Endothelial cell of umbilical vein (primary cell): Measurements from ENCODE around the gene GPR150. TPM values are rescaled to one million over a fixed set of nuclear protein-coding genes. Genes with fewer than 3 reads are reported as not detected.
"Not testable (repeated sequence)": the region's sequence is repeated elsewhere in the genome, so short reads cannot be mapped to it uniquely, and the experiment has no call there.

Experiments
- BruUV-seq: library from RNA; stranded (reverse); fragments of 400-500 nt; replicated peaks from 2 replicates; lab custom pipeline; 2021; lab: Mats Ljungman, UMichigan
- CTCF ChIA-PET: fragments of 300-600, 350-600 bp; sonication (Branson Sonifier 250); formaldehyde crosslinking; loops from one replicate; lab custom pipeline; 2021; ENCODE audit warnings: antibody characterized with exemption, inconsistent platforms; lab: Charles Lee
- POLR2A ChIA-PET: fragments of 300-600, 350-600 bp; sonication (Branson Sonifier 250); formaldehyde crosslinking; loops from one replicate; lab custom pipeline; 2021; ENCODE audit warnings: antibody characterized with exemption, inconsistent platforms; lab: Charles Lee
- DNase-seq: peaks from one replicate; pipeline ENCODE4 v3.0.0-alpha.2; 2011; ENCODE audit warnings: low read depth, low spot score
- FAIRE-seq: peaks from 2 replicates; lab custom pipeline; 2011; peaks lifted over from hg19 to GRCh38; lab: Jason Lieb, UNC
- H2AFZ ChIP-seq: 2 replicates; pipeline ENCODE4 v1.6.0; 2012; ENCODE audit warnings: low read depth, low read length, control low read depth, inconsistent platforms
- H3K27ac ChIP-seq: 2 replicates; pipeline ENCODE4 v1.5.1; 2011; ENCODE audit warnings: low read depth, mild to moderate bottlenecking, control low read depth, low read length, moderate library complexity; ENCODE audit not compliant: insufficient read depth
- H3K27me3 ChIP-seq, 2 experiments: 2 replicates each; pipeline versions ENCODE4 v1.6.0 to v1.6.1; 2011; ENCODE audit warnings: low read length in 2 of 2, mixed read lengths in 1 of 2; ENCODE audit not compliant: control insufficient read depth in 2 of 2, insufficient read depth in 2 of 2
- H3K36me3 ChIP-seq, 2 experiments: 2 replicates in 1 of 2; 3 replicates in 1 of 2; pipeline ENCODE4 v1.5.1; 2011; ENCODE audit warnings: low read length in 2 of 2, mild to moderate bottlenecking in 1 of 2, moderate library complexity in 1 of 2; ENCODE audit not compliant: control insufficient read depth in 2 of 2, insufficient read depth in 2 of 2; ENCODE audit errors: extremely low read depth in 1 of 2
- H3K4me1 ChIP-seq: 3 replicates; pipeline ENCODE4 v1.5.1; 2011; ENCODE audit warnings: mild to moderate bottlenecking, low read length; ENCODE audit not compliant: control insufficient read depth, insufficient read depth; ENCODE audit errors: extremely low read depth
- H3K4me2 ChIP-seq: 2 replicates; pipeline ENCODE4 v1.6.1; 2011; ENCODE audit warnings: low read length, control low read depth, mixed read lengths; ENCODE audit not compliant: insufficient read depth
- H3K4me3 ChIP-seq, 3 experiments: fragments of 200-600 bp in 1 of 3; sonication (generic), shearing (Covaris generic) in 1 of 3; replicated peaks in 1 of 3; 2 replicates each; pipeline ENCODE4 v1.5.1; 2011 to 2016; ENCODE audit warnings: control low read depth in 3 of 3, low read length in 3 of 3, mild to moderate bottlenecking in 2 of 3, inconsistent platforms in 1 of 3, low read depth in 1 of 3, moderate library complexity in 1 of 3; ENCODE audit not compliant: insufficient read depth in 1 of 3
- H3K79me2 ChIP-seq: 2 replicates; pipeline ENCODE4 v1.6.0; 2012; ENCODE audit warnings: low read length, inconsistent platforms; ENCODE audit not compliant: control insufficient read depth, insufficient read depth
- H3K9ac ChIP-seq: replicated peaks from 2 replicates; pipeline ENCODE3; 2011; ENCODE audit warnings: low read length, control low read depth; ENCODE audit not compliant: insufficient read depth; ENCODE audit errors: extremely low read depth
- H3K9me1 ChIP-seq: replicated peaks from 3 replicates; pipeline ENCODE4 v1.6.0; 2011; ENCODE audit warnings: mild to moderate bottlenecking, low read length; ENCODE audit not compliant: control insufficient read depth, insufficient read depth; ENCODE audit errors: extremely low read depth
- H3K9me3 ChIP-seq: replicated peaks from 2 replicates; pipeline ENCODE4 v1.5.1; 2012; ENCODE audit warnings: low read length, inconsistent platforms; ENCODE audit not compliant: control insufficient read depth, insufficient read depth
- H4K20me1 ChIP-seq: replicated peaks from 2 replicates; pipeline ENCODE3; 2011; ENCODE audit warnings: mild to moderate bottlenecking, low read length; ENCODE audit not compliant: control insufficient read depth, insufficient read depth; ENCODE audit errors: extremely low read depth
- CTCF ChIP-seq, 2 donors: IDR thresholded peaks; 1 replicate in 1 of 2; 2 replicates in 1 of 2; pipeline ENCODE4 v1.5.1; 2011; ENCODE audit warnings: low read length in 2 of 2, mild to moderate bottlenecking in 2 of 2, moderate library complexity in 2 of 2, control low read depth in 1 of 2, inconsistent platforms in 1 of 2, low read depth in 1 of 2; ENCODE audit not compliant: insufficient read depth in 1 of 2; ENCODE audit errors: extremely low read depth in 1 of 2
- JUN ChIP-seq: IDR thresholded peaks from 2 replicates; pipeline ENCODE4 v1.6.1; 2011; ENCODE audit warnings: borderline replicate concordance, low read depth; ENCODE audit not compliant: insufficient read length, insufficient read depth
- MAX ChIP-seq: IDR thresholded peaks from 2 replicates; pipeline ENCODE4 v1.6.1; 2011; ENCODE audit not compliant: insufficient read depth, insufficient read length
- POLR2A ChIP-seq: IDR thresholded peaks from 2 replicates; pipeline ENCODE4 v1.6.1; 2012; ENCODE audit warnings: low read depth, mild to moderate bottlenecking, control low read depth, low read length
- dilution Hi-C: fragments of 300-500 bp; cut with MboI; formaldehyde crosslinking; loops from one replicate; pipeline ENCODE4 v1.15.0; 2019; ENCODE audit warnings: low sequenced_read_pairs; ENCODE audit not compliant: extremely low pct_ligation_motif_present
- intact Hi-C: fragments of 100-400 bp; cut with micrococcal nuclease; formaldehyde crosslinking; loops from one replicate; pipeline ENCODE4 v1.10.0; 2022
- polyA plus RNA-seq, 4 experiments: library from polyadenylated mRNA; depleted of rRNA in 3 of 4; stranded (reverse) in 3 of 4; unstranded in 1 of 4; fragments of >200 nt; gene quantifications; 2 replicates each; pipeline versions ENCODE4 v1.2.1 to v1.2.3, GENCODE V29; 2011 to 2012; ENCODE audit warnings: missing spikeins in 1 of 4
- total RNA-seq: library from RNA; stranded (reverse); gene quantifications from 2 replicates; pipeline ENCODE4 v1.2.3, GENCODE V29; 2021

GPR150 gene
- total and polyA plus RNA-seq, 2 donors (not counting 3 experiments of a cell fraction or from before 2014, with no cell fraction given) = 0.28 to 0.31 TPM

GRCh38 chr5:95644351-95645042, 24.6 kb downstream of the GPR150 start:
- dilution Hi-C loops = loop anchor here (25.0 kb wide), 1 partner anchor 193 kb away; no protein-coding TSS in a partner anchor
- H3K36me3 ChIP-seq = no peaks in the 10 kb centered on the region
- peak; percentile 67 to 81 for TF ChIP-seq CTCF (IDR thresholded peaks at IDR 0.05; ENCODE audit: extremely low read depth in 1 of 2, insufficient read depth in 1 of 2, low read depth in 1 of 2, low read length in 2 of 2)
- TF ChIP-seq JUN = no peak
- TF ChIP-seq POLR2A = no peak
- no peak for TF ChIP-seq MAX
- no peaks in the 10 kb centered on the region for H3K9me1 ChIP-seq
- peak overlapping the region; percentile 61 for H2AFZ ChIP-seq
- no TSS peak for BruUV-seq
- FAIRE-seq (peak; percentile 28), DNase-seq (peak; percentile 67)
- ChIA-PET POLR2A (no interaction called here), CTCF (interaction anchor here (0.7 to 5.1 kb wide), 17 partner anchors 7 to 315 kb away, joined by 3 to 58 read pairs (median 5); partner anchors contain the start of genes ARSK and SKIC3)
- intact Hi-C loops = loop anchor here (1.0 to 10.0 kb wide), 6 partner anchors 137 to 950 kb away; partner anchors contain the start of gene ELL2
- H3K9ac ChIP-seq = no peak overlapping the region
- H3K9me3 ChIP-seq = no peaks in the 10 kb centered on the region
- H3K4me1 ChIP-seq = peaks cover 9% of the 10 kb centered on the region
- no peaks in the 10 kb centered on the region for H4K20me1 ChIP-seq
- no peak overlapping the region for H3K27ac ChIP-seq
- no peaks in the 10 kb centered on the region for H3K79me2 ChIP-seq
- H3K27me3 ChIP-seq = no peaks in the 10 kb centered on the region
- no peak overlapping the region for H3K4me2 ChIP-seq
- no peak overlapping the region for H3K4me3 ChIP-seq

GRCh38 chr5:95646226-95646568, 26.3 kb downstream of the GPR150 start:
- Histone ChIP-seq H2AFZ (peak overlapping the region; percentile 71), H3K27ac (peak overlapping the region; percentile 91), H3K4me2 (peak overlapping the region; percentile 61)
- intact Hi-C loops = loop anchor here (1.0 to 10.0 kb wide), 4 partner anchors 25 to 949 kb away; partner anchors contain the start of genes ELL2 and RHOBTB3
- not testable (repeated sequence) for H3K9me1 ChIP-seq, H3K79me2 ChIP-seq, H3K27me3 ChIP-seq, H3K9ac ChIP-seq, BruUV-seq, H3K9me3 ChIP-seq, DNase-seq, FAIRE-seq, H3K4me3 ChIP-seq, H3K4me1 ChIP-seq, H4K20me1 ChIP-seq, H3K36me3 ChIP-seq
- dilution Hi-C loops = loop anchor here (25.0 kb wide), 1 partner anchor 191 kb away; no protein-coding TSS in a partner anchor
- CTCF ChIA-PET = interaction anchor here (1.0 to 5.1 kb wide), 15 partner anchors 9 to 315 kb away, joined by 3 to 58 read pairs (median 5); partner anchors contain the start of genes ARSK, ELL2, GLRX and SKIC3
- POLR2A ChIA-PET = interaction anchor here (1.0 to 1.8 kb wide), 2 partner anchors 15 to 85 kb away, joined by 3 to 6 read pairs; partner anchors contain the start of gene RHOBTB3
